Right renal cortex interstitium (tissue), 3 donors: ENCODE results near the gene TECTB. TPM values are rescaled to one million over a fixed set of nuclear protein-coding genes. Genes with fewer than 3 reads are reported as not detected.

ENCODE experiments used
- DNase-seq, 3 donors: peaks; one replicate each; pipeline ENCODE4 v3.0.0-alpha.2; 2013; ENCODE audit warnings: low read depth in 3 of 3, low spot score in 2 of 3
- polyA plus RNA-seq, 3 donors: library from polyadenylated mRNA; unstranded; fragments of 120-200 nt; gene quantifications; one replicate each; pipeline ENCODE4 v1.2.1, GENCODE V29; 2013; ENCODE audit not compliant: insufficient read length in 3 of 3

TECTB gene
- polyA plus RNA-seq, 3 donors: not detected

DNA sequence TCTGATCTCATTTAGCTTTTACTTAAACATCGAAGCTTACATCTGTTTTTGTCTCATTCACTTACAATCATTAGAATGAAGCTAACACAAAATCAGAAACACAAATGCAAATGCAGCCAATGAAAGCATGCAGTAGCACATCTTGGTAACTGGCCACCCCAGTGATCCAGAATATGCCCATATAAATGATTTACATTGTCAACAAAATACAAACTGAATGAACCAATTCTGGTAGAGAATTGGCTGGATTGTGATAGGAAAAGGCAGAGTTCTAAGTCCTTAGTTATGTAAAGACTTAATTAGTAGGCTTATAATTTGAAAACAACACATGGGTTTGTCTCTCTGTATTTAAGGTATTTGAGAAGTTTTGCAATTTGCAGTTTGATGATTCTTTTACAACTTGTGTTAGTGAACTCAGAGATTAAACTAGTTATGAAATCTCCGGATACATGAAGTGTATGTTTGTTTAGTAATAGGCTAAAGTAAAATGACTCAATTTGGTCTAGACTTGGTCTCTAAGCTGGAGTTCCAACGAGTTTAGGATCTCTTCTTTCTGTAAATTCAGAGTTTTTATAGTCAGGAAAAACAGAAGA lies 21.2 kb downstream of the TECTB start:
- DNase-seq: no peak

GRCh38 chr10:112307358-112308124 lies 24.3 kb downstream of the TECTB start:
- DNase-seq: no peak

DNA sequence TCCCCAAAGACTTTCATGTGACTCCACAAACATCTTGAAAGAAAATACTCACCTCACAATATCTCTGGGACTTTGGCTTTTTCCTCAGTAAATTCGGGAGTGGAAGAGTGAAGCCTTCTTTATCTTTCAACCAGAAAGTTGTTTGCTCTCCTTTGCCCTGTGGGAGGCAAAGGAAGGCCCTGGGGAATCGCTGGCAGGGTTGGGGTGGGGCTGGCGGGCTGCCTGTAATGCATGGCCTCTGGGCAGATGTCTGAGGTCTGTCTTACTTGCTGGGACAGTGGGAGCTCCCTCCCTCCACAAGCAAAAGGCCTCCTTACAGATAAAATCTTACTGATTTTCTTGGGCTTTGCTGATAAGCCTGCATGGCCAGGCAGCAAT lies 24.9 kb downstream of the TECTB start:
- DNase-seq: no peak

- DNase-seq: no peak
These were observed 28.3 kb downstream of the TECTB start for GRCh38 chr10:112311481-112311880.

- DNase-seq: no peak
These were observed 30.0 kb downstream of the TECTB start for GRCh38 chr10:112313234-112313633.

GRCh38 chr10:112313911-112314310 lies 30.7 kb downstream of the TECTB start:
- DNase-seq: no peak

GRCh38 chr10:112314822-112315474 lies 31.7 kb downstream of the TECTB start:
- peak; percentile 48 to 56 (median 56) for DNase-seq

DNA sequence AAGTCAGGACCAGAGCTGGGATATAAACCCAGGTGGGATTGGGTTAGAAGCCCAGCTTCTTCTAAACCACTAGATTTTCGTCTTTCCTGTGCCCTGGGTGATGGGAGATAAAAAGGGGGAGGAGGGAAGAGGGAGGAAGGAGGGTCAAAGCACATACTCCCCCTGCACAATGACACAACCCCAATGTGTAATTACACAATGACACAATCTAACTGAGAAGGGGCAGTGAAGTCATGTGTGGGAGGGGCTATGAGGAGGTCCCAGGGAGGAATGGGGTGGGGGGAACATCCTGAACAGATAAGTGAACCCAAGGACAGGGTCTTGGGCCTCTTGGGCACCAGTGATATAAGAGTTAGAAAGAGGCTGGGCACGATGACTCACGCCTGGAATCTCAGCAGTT lies 44.5 kb downstream of the TECTB start:
- DNase-seq: no peak

DNA sequence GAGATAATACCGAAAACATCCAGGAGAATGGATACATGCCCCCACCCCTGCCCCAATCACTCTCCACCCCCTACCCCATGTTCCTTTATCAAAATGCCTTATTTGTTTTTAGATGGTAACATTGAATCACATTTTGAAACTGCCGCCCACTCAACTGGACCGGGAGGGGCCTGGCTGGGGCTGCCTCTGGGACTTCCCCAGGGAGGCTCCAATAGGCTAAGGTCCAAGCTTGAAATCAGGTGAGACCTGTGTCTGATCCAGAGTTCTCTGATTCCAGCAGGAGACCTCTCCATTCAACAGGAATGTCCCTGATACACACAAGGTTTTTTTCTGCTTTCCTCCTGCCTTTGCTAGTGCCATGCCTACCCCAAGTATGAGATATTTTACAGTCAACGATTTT lies 47.0 kb downstream of the TECTB start:
- no peak for DNase-seq

DNA sequence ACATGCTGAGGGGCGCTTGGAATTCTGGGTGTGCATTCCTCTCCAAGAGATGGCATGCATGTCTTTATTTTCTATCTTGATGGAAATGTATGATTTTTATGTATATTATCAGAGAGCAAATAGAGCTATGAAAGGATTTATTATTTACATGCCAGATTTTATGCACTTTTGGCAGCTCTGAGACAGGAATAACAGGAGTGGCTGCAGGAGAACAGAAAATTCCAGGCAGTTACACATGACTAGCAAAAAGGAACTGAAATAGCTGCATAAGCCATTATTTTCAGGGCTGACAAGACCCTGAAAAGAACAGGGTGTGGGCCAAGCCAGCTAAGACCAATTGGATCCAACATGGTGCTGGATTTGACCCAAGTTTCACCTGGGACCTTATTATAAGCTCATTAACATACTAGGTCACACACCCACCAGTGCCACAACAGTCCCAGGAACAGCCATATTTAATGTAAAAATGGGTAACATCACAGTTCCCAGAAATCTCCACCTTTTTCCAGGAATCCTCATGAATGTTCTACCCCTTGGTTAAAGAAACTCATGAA lies 47.5 kb downstream of the TECTB start:
- no peak for DNase-seq

DNA sequence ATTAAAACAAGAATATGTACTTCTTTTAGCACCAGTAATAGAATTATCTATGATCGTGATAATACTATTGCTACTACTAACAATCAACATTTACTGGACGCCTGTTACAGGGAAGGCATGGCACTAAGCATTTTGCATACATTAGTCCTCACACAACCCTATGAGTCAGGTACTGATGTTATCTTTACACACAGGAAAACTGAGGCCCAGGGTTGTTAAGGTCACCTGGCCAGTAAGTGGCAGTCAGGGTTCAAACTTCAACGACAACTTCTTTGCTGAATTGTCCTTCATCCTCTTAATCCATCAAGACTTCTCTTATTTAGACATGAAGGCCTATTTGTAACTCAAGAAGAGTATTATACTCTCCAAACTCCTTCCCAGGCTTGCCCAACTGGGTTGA lies 48.8 kb downstream of the TECTB start:
- DNase-seq: no peak

- DNase-seq: no peak
These were observed 49.5 kb downstream of the TECTB start for GRCh38 chr10:112332509-112333228.

- no peak for DNase-seq
These were observed 50.3 kb downstream of the TECTB start for GRCh38 chr10:112333452-112333851.

- DNase-seq: no peak
These were observed 52.1 kb downstream of the TECTB start for GRCh38 chr10:112335111-112335867.

- DNase-seq: no peak
These were observed 52.7 kb downstream of the TECTB start for GRCh38 chr10:112335868-112336265.

- no peak for DNase-seq
These were observed 53.5 kb downstream of the TECTB start for GRCh38 chr10:112336556-112337201.

DNA sequence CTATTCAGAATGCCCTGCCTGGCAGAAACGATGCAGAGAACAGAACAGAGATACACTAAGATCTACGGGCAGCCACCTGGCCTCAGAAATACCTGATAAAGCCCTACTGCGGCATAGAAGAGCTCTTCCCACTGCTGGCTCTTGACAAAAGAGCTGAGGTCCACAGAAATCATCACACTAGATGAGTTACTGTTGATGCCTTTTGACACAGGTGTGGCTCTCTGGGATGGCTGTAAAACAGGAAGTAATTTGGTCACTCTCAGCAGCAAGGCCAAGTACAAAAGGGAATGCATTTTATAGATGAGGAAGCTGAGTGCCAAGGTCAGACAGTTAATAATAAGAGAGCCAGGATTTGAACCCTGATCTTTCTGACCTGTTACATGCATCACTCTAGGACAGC lies 55.8 kb downstream of the TECTB start:
- DNase-seq: no peak

DNA sequence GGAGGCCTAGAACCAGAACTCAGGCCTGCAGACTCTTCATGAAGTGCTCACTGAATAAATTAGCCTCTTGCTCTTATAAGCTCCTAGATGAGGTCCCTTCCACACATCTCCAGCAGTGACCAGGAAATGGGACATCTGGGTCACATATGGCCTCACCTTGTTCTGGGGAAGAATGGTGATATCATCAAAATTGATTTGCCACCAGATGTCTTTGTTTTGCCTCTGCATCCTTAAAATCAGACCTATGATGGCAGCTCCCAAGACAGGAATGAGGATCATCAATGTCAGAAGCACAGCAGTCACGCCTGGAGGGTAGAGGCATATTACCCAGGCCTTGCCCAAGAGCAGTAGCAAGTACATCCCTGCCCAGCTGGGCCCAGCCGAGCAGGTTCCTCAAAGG lies 57.4 kb downstream of the TECTB start:
- DNase-seq: no peak

GRCh38 chr10:112343056-112343806 lies 60.0 kb downstream of the TECTB start:
- DNase-seq: no peak
